Measurements from ENCODE around the gene SLC22A2.

DNA sequence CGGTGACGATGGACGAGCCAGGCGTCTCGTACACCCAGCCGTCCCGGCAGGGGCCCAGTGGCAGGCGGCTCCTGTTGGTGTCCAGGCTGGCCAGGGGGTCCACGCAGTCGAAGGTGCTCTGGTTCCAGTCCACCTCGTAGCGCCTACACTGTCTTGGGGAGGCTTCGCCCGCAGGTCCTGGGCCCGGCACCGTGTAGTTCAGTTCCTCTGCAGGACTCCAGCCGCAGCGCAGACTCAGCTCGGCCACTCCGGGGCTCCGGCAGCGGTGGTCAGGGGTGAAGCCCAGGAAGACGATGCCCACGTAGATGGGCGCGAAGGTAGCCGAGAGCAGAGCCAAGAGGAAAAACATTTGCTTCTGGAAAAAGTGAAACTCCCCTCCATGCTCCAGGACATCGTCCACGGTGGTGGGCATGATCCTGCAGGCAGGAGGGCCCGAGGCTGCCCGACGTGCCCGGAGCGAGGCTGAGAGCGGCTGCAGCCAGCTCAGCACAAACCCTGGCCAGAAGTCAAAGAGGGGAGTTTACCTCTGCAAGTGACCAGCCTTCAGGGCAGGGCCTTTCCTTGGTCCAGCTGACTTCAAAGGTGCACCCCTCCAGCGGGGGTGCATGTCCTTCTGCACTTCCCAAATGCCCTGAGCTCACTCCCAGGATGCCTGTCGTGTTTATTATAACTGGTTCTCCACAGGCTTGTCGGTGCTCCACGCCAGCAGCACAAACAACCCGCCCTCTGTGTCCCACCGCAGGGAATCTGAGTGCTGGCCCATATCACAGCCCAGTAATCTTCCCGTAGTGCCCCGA lies at the start of gene SLC22A2:
- TF ChIP-seq, protein P1, sequence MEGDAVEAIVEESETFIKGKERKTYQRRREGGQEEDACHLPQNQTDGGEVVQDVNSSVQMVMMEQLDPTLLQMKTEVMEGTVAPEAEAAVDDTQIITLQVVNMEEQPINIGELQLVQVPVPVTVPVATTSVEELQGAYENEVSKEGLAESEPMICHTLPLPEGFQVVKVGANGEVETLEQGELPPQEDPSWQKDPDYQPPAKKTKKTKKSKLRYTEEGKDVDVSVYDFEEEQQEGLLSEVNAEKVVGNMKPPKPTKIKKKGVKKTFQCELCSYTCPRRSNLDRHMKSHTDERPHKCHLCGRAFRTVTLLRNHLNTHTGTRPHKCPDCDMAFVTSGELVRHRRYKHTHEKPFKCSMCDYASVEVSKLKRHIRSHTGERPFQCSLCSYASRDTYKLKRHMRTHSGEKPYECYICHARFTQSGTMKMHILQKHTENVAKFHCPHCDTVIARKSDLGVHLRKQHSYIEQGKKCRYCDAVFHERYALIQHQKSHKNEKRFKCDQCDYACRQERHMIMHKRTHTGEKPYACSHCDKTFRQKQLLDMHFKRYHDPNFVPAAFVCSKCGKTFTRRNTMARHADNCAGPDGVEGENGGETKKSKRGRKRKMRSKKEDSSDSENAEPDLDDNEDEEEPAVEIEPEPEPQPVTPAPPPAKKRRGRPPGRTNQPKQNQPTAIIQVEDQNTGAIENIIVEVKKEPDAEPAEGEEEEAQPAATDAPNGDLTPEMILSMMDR (IDR thresholded peaks at IDR 0.05): no peak
- TF ChIP-seq POLR2A (IDR thresholded peaks at IDR 0.05): no peak
